Measurements from ENCODE around the gene FGF18. TPM values are rescaled to one million over a fixed set of nuclear protein-coding genes. Genes with fewer than 3 reads are reported as not detected.

The FGF18 gene
- total and polyA plus RNA-seq, 9 of the 15 experiments (the other 6 are each of a cell fraction or from before 2014, with no cell fraction given) = 0.05 to 0.18 (median 0.11) TPM; not detected in 6

- TF ChIP-seq ASH1L (IDR thresholded peaks at IDR 0.05; ENCODE audit: borderline replicate concordance, low read depth, partially characterized antibody) (no peak), HES1 (IDR thresholded peaks at IDR 0.05; ENCODE audit: low read depth) (no peak), NCOA6 (IDR thresholded peaks at IDR 0.05) (no peak), TCF3 (CRISPR knock-in tag; IDR thresholded peaks at IDR 0.05) (peak; percentile 18; the same call in 1 of the 2 replicates), ZFP1 (CRISPR knock-in tag; IDR thresholded peaks at IDR 0.05) (no peak), ZNF134 (CRISPR knock-in tag; conservative IDR thresholded peaks at IDR 0.05) (no peak), U2AF2 (optimal IDR thresholded peaks at IDR 0.05; ENCODE audit: low read depth, low read length) (no peak), HDAC1 (IDR thresholded peaks at IDR 0.05) (no peak; a peak in 2 of 4 replicates), RAD21 (CRISPR knock-in tag; conservative IDR thresholded peaks at IDR 0.05 in 1 of 2, IDR thresholded peaks at IDR 0.05 in 1 of 2) (no peak), ZNF165 (CRISPR knock-in tag; IDR thresholded peaks at IDR 0.05; ENCODE audit: borderline replicate concordance) (no peak), PREB (CRISPR knock-in tag; IDR thresholded peaks at IDR 0.05) (no peak), HDAC6 (IDR thresholded peaks at IDR 0.05; ENCODE audit: low read depth, low read length) (no peak), SETDB1 (IDR thresholded peaks at IDR 0.05; ENCODE audit: low read length) (peak; percentile 90), KDM2B (CRISPR knock-in tag; IDR thresholded peaks at IDR 0.05) (no peak)
- TF ChIP-seq, protein P1, sequence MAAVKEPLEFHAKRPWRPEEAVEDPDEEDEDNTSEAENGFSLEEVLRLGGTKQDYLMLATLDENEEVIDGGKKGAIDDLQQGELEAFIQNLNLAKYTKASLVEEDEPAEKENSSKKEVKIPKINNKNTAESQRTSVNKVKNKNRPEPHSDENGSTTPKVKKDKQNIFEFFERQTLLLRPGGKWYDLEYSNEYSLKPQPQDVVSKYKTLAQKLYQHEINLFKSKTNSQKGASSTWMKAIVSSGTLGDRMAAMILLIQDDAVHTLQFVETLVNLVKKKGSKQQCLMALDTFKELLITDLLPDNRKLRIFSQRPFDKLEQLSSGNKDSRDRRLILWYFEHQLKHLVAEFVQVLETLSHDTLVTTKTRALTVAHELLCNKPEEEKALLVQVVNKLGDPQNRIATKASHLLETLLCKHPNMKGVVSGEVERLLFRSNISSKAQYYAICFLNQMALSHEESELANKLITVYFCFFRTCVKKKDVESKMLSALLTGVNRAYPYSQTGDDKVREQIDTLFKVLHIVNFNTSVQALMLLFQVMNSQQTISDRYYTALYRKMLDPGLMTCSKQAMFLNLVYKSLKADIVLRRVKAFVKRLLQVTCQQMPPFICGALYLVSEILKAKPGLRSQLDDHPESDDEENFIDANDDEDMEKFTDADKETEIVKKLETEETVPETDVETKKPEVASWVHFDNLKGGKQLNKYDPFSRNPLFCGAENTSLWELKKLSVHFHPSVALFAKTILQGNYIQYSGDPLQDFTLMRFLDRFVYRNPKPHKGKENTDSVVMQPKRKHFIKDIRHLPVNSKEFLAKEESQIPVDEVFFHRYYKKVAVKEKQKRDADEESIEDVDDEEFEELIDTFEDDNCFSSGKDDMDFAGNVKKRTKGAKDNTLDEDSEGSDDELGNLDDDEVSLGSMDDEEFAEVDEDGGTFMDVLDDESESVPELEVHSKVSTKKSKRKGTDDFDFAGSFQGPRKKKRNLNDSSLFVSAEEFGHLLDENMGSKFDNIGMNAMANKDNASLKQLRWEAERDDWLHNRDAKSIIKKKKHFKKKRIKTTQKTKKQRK (IDR thresholded peaks at IDR 0.05; ENCODE audit: borderline replicate concordance, low read depth, low read length) = no peak
- TF ChIP-seq, protein P2, sequence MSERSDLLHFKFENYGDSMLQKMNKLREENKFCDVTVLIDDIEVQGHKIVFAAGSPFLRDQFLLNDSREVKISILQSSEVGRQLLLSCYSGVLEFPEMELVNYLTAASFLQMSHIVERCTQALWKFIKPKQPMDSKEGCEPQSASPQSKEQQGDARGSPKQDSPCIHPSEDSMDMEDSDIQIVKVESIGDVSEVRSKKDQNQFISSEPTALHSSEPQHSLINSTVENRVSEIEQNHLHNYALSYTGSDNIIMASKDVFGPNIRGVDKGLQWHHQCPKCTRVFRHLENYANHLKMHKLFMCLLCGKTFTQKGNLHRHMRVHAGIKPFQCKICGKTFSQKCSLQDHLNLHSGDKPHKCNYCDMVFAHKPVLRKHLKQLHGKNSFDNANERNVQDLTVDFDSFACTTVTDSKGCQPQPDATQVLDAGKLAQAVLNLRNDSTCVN (CRISPR knock-in tag; IDR thresholded peaks at IDR 0.05) = no peak
Observed at GRCh38 chr5:171387345-171387969, 32.0 kb upstream of the FGF18 start, which contains the start of gene NPM1 (continued).
